HG03103 (cell line): ENCODE data around the gene PAPOLA.

Source experiments
- ATAC-seq: cut with Tn5 transposase; IDR thresholded peaks from one replicate; pipeline ENCODE4 v1.9.1; 2021; ENCODE audit warnings: low read depth; ENCODE audit not compliant: unreplicated experiment

The PAPOLA gene

GRCh38 chr14:96583569-96584041 is 81.4 kb downstream of the PAPOLA start:
- no peak for ATAC-seq

- peak; percentile 68 for ATAC-seq
Observed at GRCh38 chr14:96584199-96584906, 82.2 kb downstream of the PAPOLA start.

GRCh38 chr14:96584907-96585671 is 82.9 kb downstream of the PAPOLA start:
- no peak for ATAC-seq

GRCh38 chr14:96585672-96586013 is 83.5 kb downstream of the PAPOLA start:
- ATAC-seq: no peak

GRCh38 chr14:96586056-96586455 is 83.9 kb downstream of the PAPOLA start:
- ATAC-seq: no peak

- ATAC-seq: no peak
Observed at GRCh38 chr14:96586921-96587822, 85.0 kb downstream of the PAPOLA start.

GRCh38 chr14:96587823-96588385 is 85.7 kb downstream of the PAPOLA start:
- no peak for ATAC-seq

GRCh38 chr14:96588410-96589257 is 86.5 kb downstream of the PAPOLA start:
- ATAC-seq: no peak

GRCh38 chr14:96589577-96589976 is 87.4 kb downstream of the PAPOLA start:
- ATAC-seq: no peak

- no peak for ATAC-seq
Observed at GRCh38 chr14:96590190-96590864, 88.1 kb downstream of the PAPOLA start.

GRCh38 chr14:96592591-96593386 is 90.6 kb downstream of the PAPOLA start:
- peak; percentile 60 for ATAC-seq

GRCh38 chr14:96594961-96595360 is 92.8 kb downstream of the PAPOLA start:
- ATAC-seq: no peak

- no peak for ATAC-seq
Observed at GRCh38 chr14:96597680-96598079, 95.5 kb downstream of the PAPOLA start.

- ATAC-seq: no peak
Observed at GRCh38 chr14:96598332-96598928, 96.2 kb downstream of the PAPOLA start.

GRCh38 chr14:96599076-96599475 is 96.9 kb downstream of the PAPOLA start:
- no peak for ATAC-seq

- no peak for ATAC-seq
Observed at GRCh38 chr14:96602186-96602585, 100.0 kb downstream of the PAPOLA start.

GRCh38 chr14:96603350-96604255 is 101.4 kb downstream of the PAPOLA start:
- no peak for ATAC-seq
